Spleen (tissue), 7 donors: ENCODE measurements around the gene TSHZ2.

ENCODE experiments used
- CTCF ChIP-seq, 11 experiments: fragments of 200-600 bp in 7 of 11; fragments of 450-650 bp in 4 of 11; sonication (generic) in 4 of 11; IDR thresholded peaks in 8 of 11; conservative IDR thresholded peaks in 3 of 11; 1 replicate in 7 of 11; 2 replicates in 4 of 11; pipeline versions ENCODE4 v1.4.0 to v1.8.0; 2016 to 2021; ENCODE audit warnings: antibody characterized with exemption in 11 of 11, inconsistent platforms in 4 of 11, mild to moderate bottlenecking in 1 of 11
- POLR2A ChIP-seq, 3 donors: fragments of 450-650 bp; IDR thresholded peaks; one replicate each; pipeline ENCODE4 v1.5.1; 2017; ENCODE audit warnings: antibody characterized with exemption in 3 of 3, mild to moderate bottlenecking in 1 of 3
- POLR2AphosphoS5 ChIP-seq, 3 donors: sonication (generic); formaldehyde crosslinking; IDR thresholded peaks; one replicate each; pipeline ENCODE4 v1.5.1; 2017; ENCODE audit warnings: antibody characterized with exemption in 3 of 3
- donor health status: DM: no; HTN: no; CAD: no; lungs with moderate emphysema.
- donor health status: DM: no; HTN: no; CAD: no.
- donor health status: DM: no; HTN: no; CAD: no.

DNA sequence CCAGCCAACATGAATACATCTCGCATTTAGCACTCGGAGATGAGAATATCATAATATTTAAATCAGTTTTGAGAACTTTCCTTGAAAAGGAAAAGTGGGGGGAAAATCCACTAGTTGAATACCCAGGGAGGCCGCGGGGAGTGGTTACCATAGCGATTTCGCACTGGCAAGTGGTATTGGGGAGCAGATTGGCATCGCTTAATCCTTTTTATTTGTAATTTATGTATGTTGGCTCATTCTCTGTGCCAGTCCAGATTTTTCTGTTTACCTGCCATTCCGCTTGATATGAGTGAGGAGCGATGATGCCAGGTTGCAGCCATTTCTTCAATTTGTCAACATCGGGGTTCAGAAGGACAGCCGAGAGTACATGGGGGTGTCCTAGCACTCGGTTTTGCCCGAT is 329.7 kb downstream of the TSHZ2 start:
- TF ChIP-seq CTCF (IDR thresholded peaks at IDR 0.05 in 8 of 11, conservative IDR thresholded peaks at IDR 0.05 in 3 of 11), result no peak
- TF ChIP-seq POLR2A (IDR thresholded peaks at IDR 0.05), result no peak
- no peak for TF ChIP-seq POLR2AphosphoS5 (IDR thresholded peaks at IDR 0.05)
